ENCODE data around the gene MAEA.

Gene MAEA

GRCh38 chr4:1249731-1250526 lies 39.8 kb upstream of the MAEA start:
- DNase-seq (ENCODE audit: low read depth): peak; percentile 27

- no peak for DNase-seq (ENCODE audit: low read depth)
These were observed 39.2 kb upstream of the MAEA start for GRCh38 chr4:1250527-1250812.

- no peak for DNase-seq (ENCODE audit: low read depth)
These were observed 38.5 kb upstream of the MAEA start for GRCh38 chr4:1250921-1251772.

- no peak for DNase-seq (ENCODE audit: low read depth)
These were observed 38.0 kb upstream of the MAEA start for GRCh38 chr4:1251773-1252066.

GRCh38 chr4:1252928-1253492 lies 36.7 kb upstream of the MAEA start:
- DNase-seq (ENCODE audit: low read depth): no peak

- DNase-seq (ENCODE audit: low read depth): no peak
These were observed 35.9 kb upstream of the MAEA start for GRCh38 chr4:1253831-1254230.

GRCh38 chr4:1255151-1255550 lies 34.5 kb upstream of the MAEA start:
- DNase-seq (ENCODE audit: low read depth): no peak

GRCh38 chr4:1255699-1256098 lies 34.0 kb upstream of the MAEA start:
- no peak for DNase-seq (ENCODE audit: low read depth)

- no peak for DNase-seq (ENCODE audit: low read depth)
These were observed 31.2 kb upstream of the MAEA start for GRCh38 chr4:1258457-1258856.

- no peak for DNase-seq (ENCODE audit: low read depth)
These were observed 29.7 kb upstream of the MAEA start for GRCh38 chr4:1259966-1260365.

GRCh38 chr4:1260418-1261106 lies 29.1 kb upstream of the MAEA start:
- DNase-seq (ENCODE audit: low read depth): no peak

GRCh38 chr4:1261107-1261928 lies 28.4 kb upstream of the MAEA start:
- no peak for DNase-seq (ENCODE audit: low read depth)

GRCh38 chr4:1264942-1265341 lies 24.7 kb upstream of the MAEA start:
- DNase-seq (ENCODE audit: low read depth): no peak

- no peak for DNase-seq (ENCODE audit: low read depth)
These were observed 24.3 kb upstream of the MAEA start for GRCh38 chr4:1265351-1265750.

GRCh38 chr4:1266881-1267763 lies 22.6 kb upstream of the MAEA start:
- no peak for DNase-seq (ENCODE audit: low read depth)

GRCh38 chr4:1269209-1269608 lies 20.5 kb upstream of the MAEA start:
- DNase-seq (ENCODE audit: low read depth): no peak

GRCh38 chr4:1271686-1272085 lies 18.0 kb upstream of the MAEA start:
- DNase-seq (ENCODE audit: low read depth): no peak

- no peak for DNase-seq (ENCODE audit: low read depth)
These were observed 14.8 kb upstream of the MAEA start for GRCh38 chr4:1274871-1275270.

- DNase-seq (ENCODE audit: low read depth): no peak
These were observed 12.7 kb upstream of the MAEA start for GRCh38 chr4:1276984-1277383.

- no peak for DNase-seq (ENCODE audit: low read depth)
These were observed 11.7 kb upstream of the MAEA start for GRCh38 chr4:1277667-1278665.
